Upper lobe of left lung (tissue), 6 donors: Measurements from ENCODE around the gene STX8. TPM values are rescaled to one million over a fixed set of nuclear protein-coding genes. Genes with fewer than 3 reads are reported as not detected.
"Not testable (repeated sequence)": the region's sequence is repeated elsewhere in the genome, so short reads cannot be mapped to it uniquely, and the experiment has no call there.

ENCODE experiments used
- ATAC-seq, 2 donors: fragments of 200-7000 bp; cut with Tn5 transposase; one replicate each; pipeline ENCODE4 v1.9.1; 2022; ENCODE audit warnings: mild to moderate bottlenecking in 2 of 2, moderate library complexity in 2 of 2; ENCODE audit not compliant: low FRiP score in 2 of 2
- DNase-seq, 2 donors: peaks; one replicate each; pipeline ENCODE4 v3.0.0-alpha.2; 2019 to 2020
- H3K27ac ChIP-seq, 4 donors: fragments of 200-600 bp; sonication (generic); one replicate each; pipeline ENCODE4 v1.5.1; 2016 to 2019
- H3K27me3 ChIP-seq, 4 donors: fragments of 200-600 bp; sonication (generic); one replicate each; pipeline ENCODE4 v1.5.1; 2017 to 2019
- H3K36me3 ChIP-seq, 4 donors: fragments of 200-600 bp; sonication (generic); one replicate each; pipeline ENCODE4 v1.5.1; 2016 to 2019
- H3K4me1 ChIP-seq, 4 donors: fragments of 200-600 bp; sonication (generic); one replicate each; pipeline ENCODE4 v1.5.1; 2018 to 2019
- H3K4me3 ChIP-seq, 4 donors: fragments of 200-600 bp; sonication (generic); one replicate each; pipeline ENCODE4 v1.5.1; 2017 to 2019; ENCODE audit warnings: mild to moderate bottlenecking in 2 of 4, moderate library complexity in 1 of 4
- H3K9me3 ChIP-seq, 4 donors: fragments of 200-600 bp; sonication (generic); one replicate each; pipeline ENCODE4 v1.5.1; 2018 to 2019
- EP300 ChIP-seq, 4 donors: sonication (generic); formaldehyde crosslinking; IDR thresholded peaks; one replicate each; pipeline ENCODE4 v1.5.1; 2017; ENCODE audit warnings: antibody characterized with exemption in 4 of 4, control low read depth in 2 of 4
- POLR2A ChIP-seq, 4 donors: fragments of 450-650 bp; IDR thresholded peaks; one replicate each; pipeline ENCODE4 v1.5.1; 2016 to 2017; ENCODE audit warnings: antibody characterized with exemption in 4 of 4, mild to moderate bottlenecking in 2 of 4
- POLR2AphosphoS5 ChIP-seq, 2 donors: sonication (generic); formaldehyde crosslinking; IDR thresholded peaks; one replicate each; pipeline ENCODE4 v1.5.1; 2017; ENCODE audit warnings: antibody characterized with exemption in 2 of 2
- WGBS, 2 donors: methylation state at CpG; one replicate each; pipeline ENCODE4 v1.1.5; 2017 to 2018; 5-methylcytosine and 5-hydroxymethylcytosine counted together
- total RNA-seq, 6 donors: library from RNA; depleted of rRNA in 4 of 6; stranded (reverse); fragments of >200 nt in 4 of 6; gene quantifications; one replicate each; pipeline versions ENCODE4 v1.1.0 to v1.2.1, GENCODE V29; 2016 to 2021
- TF ChIP-seq, protein P1 (sequence below), 6 experiments: fragments of 450-650 bp in 4 of 6; fragments of 200-600 bp in 2 of 6; sonication (generic) in 2 of 6; IDR thresholded peaks; one replicate each; pipeline ENCODE4 v1.5.1; 2016 to 2019; ENCODE audit warnings: antibody characterized with exemption in 6 of 6
- donor health status: DM: no; HTN: no; CAD: no; lungs with moderate emphysema.
- donor health status: DM: no; HTN: yes; CAD: no; lungs with severe emphysema.

The STX8 gene
- total RNA-seq, 6 donors from 2014 or later: 39.2 to 138 (median 52.3) TPM

DNA sequence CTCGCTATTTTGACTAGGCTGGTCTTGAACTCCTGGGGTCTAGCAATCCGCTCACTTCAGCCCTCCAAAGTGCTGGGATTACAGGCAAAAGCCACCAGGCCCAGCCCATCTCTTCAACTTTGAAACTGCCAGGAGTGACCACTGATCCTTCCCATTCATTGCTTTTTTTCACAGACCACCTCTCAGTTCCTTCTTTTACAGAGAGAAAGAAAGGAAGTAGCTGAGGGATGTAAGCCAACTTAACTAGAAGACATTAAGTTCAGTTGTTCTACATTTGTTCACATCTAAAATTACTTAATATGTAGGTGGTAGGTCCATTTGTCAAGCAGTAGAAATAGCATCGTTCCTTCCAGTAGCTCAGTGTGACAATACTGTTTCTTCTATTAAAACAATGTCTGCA lies 219.8 kb downstream of the STX8 start:
- H3K27me3 ChIP-seq: no peaks in the 10 kb centered on the region
- DNase-seq: no peak
- TF ChIP-seq POLR2AphosphoS5 (IDR thresholded peaks at IDR 0.05): no peak
- TF ChIP-seq, protein P1, sequence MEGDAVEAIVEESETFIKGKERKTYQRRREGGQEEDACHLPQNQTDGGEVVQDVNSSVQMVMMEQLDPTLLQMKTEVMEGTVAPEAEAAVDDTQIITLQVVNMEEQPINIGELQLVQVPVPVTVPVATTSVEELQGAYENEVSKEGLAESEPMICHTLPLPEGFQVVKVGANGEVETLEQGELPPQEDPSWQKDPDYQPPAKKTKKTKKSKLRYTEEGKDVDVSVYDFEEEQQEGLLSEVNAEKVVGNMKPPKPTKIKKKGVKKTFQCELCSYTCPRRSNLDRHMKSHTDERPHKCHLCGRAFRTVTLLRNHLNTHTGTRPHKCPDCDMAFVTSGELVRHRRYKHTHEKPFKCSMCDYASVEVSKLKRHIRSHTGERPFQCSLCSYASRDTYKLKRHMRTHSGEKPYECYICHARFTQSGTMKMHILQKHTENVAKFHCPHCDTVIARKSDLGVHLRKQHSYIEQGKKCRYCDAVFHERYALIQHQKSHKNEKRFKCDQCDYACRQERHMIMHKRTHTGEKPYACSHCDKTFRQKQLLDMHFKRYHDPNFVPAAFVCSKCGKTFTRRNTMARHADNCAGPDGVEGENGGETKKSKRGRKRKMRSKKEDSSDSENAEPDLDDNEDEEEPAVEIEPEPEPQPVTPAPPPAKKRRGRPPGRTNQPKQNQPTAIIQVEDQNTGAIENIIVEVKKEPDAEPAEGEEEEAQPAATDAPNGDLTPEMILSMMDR (IDR thresholded peaks at IDR 0.05): no peak
- no peak for TF ChIP-seq EP300 (IDR thresholded peaks at IDR 0.05)
- TF ChIP-seq POLR2A (IDR thresholded peaks at IDR 0.05): no peak
- WGBS, 2 donors: 81 to 90% methylated on average over 3 of the region's 3 CpGs
- H3K4me3 ChIP-seq: no peak overlapping the region
- peaks cover under 1 to 8% (median 4%) of the 10 kb centered on the region in 4 donors for H3K4me1 ChIP-seq
- no peaks in the 10 kb centered on the region for H3K36me3 ChIP-seq
- no peaks in the 10 kb centered on the region for H3K9me3 ChIP-seq
- ATAC-seq: peak in 1 of 2 donors; percentile 40
- no peak overlapping the region for H3K27ac ChIP-seq

DNA sequence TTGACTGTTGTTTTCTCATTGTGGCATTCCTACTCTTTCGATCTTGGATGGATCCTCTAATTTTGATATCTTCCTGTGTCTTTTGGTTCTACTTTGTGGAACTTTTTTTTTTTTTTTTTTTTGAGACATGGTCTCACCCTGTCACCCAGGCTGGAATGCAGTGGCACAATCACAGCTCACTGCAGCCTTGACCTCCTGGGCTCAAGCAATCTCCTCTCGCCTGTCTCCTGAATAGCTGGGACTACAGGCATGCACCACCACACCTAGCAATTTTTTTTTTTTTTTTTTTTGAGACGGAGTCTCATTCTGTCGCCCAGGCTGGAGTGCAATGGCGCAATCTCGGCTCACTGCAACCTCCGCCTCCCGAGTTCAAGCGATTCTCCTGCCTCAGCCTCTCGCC lies 220.4 kb downstream of the STX8 start:
- DNase-seq, H3K36me3 ChIP-seq, H3K4me3 ChIP-seq, H3K9me3 ChIP-seq, H3K27me3 ChIP-seq, ATAC-seq, H3K27ac ChIP-seq, H3K4me1 ChIP-seq: not testable (repeated sequence)
- 96 to 98% methylated on average over 10 of the region's 10 CpGs for WGBS, 2 donors

DNA sequence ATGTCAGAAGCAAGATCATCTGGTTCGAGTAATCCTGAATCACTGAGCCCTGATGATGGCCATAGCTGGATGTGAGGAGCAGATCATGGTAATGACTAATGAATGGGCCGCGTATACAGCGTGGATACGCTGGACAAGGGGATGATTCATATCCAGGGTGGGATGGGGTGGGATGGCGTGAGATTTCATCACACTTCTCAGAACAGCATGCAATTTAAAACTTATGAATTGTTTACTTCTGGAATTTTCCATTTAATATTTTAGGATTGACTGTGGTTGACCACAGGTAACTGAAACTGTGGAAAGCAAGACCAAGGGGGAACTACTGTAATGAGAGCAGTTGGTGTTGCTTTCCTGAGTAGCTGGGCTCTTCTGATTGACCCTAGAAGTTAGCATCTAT lies 225.5 kb downstream of the STX8 start:
- Histone ChIP-seq H3K4me3 (no peak overlapping the region), H3K4me1 (no peaks in the 10 kb centered on the region), H3K36me3 (no peaks in the 10 kb centered on the region), H3K9me3 (no peaks in the 10 kb centered on the region), H3K27ac (no peak overlapping the region), H3K27me3 (no peaks in the 10 kb centered on the region)
- no peak for DNase-seq
- 72 to 84% methylated on average over 6 of the region's 6 CpGs for WGBS, 2 donors
- TF ChIP-seq, protein P1 (IDR thresholded peaks at IDR 0.05): no peak
- TF ChIP-seq EP300 (IDR thresholded peaks at IDR 0.05) (no peak), POLR2AphosphoS5 (IDR thresholded peaks at IDR 0.05) (no peak), POLR2A (IDR thresholded peaks at IDR 0.05) (no peak)
- ATAC-seq: peak in 1 of 2 donors; percentile 68

DNA sequence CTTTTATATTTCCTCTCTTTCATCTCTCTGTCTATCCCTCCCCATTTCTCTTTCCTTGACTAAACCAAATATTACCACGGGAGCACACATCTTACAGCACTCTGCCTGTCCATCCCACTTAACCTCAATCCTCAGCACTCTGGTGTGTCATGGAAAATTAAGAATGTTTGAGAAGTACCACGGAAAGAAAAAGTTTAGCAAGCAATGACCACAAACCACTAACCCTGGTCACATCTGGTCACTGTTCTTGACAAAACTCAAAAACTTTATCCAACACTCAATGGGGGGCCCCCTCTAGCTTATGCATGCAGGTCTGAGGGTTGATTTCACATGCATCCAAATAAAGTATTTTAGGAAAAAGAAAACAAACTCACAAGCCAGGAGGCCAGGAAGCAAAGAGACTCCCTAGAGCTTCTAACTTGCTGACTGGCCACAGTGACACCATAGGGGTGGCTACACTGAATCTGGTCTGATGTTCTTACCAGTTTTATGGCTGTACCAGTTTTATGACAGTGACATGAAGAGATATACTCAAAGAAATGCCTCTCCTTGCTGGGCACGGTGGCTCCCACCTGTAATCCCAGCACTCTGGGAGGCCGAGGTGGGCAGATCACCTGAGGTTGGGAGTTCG lies 229.2 kb downstream of the STX8 start:
- H3K4me1 ChIP-seq: no peaks in the 10 kb centered on the region
- H3K4me3 ChIP-seq: no peak overlapping the region
- H3K9me3 ChIP-seq: no peaks in the 10 kb centered on the region
- no peak for TF ChIP-seq POLR2AphosphoS5 (IDR thresholded peaks at IDR 0.05)
- TF ChIP-seq, protein P1 (IDR thresholded peaks at IDR 0.05): no peak
- no peak for TF ChIP-seq POLR2A (IDR thresholded peaks at IDR 0.05)
- TF ChIP-seq EP300 (IDR thresholded peaks at IDR 0.05): no peak
- no peak overlapping the region for H3K27ac ChIP-seq
- no peaks in the 10 kb centered on the region for H3K36me3 ChIP-seq
- no peaks in the 10 kb centered on the region for H3K27me3 ChIP-seq
- 77 to 79% methylated on average over 5 of the region's 5 CpGs for WGBS, 2 donors
- DNase-seq (no peak), ATAC-seq (no peak)

DNA sequence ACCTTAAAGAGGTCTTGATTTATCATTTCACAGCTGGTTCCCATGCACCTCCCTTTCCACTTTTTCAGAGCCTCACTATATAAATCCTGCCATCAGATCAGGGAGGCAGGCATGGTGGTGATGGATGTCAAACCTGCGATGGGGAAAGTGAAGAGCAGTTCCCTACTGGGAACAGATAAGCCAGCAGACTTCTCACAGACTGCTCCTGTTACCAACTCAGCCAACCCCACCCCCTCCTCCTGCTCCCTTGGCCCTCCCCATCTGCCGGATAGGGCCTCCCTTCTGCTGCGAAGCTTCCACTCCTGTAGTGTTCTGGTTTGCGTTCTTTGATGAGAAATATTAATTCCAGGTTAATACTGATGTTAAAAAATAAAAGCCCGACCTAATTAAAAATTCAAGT lies 232.1 kb downstream of the STX8 start:
- ATAC-seq: no peak

More for the DNA sequence above, 232.1 kb downstream of the STX8 start:
- no peak for DNase-seq
- Histone ChIP-seq H3K27me3 (no peaks in the 10 kb centered on the region), H3K36me3 (no peaks in the 10 kb centered on the region), H3K4me3 (no peak overlapping the region), H3K4me1 (no peaks in the 10 kb centered on the region), H3K27ac (no peak overlapping the region), H3K9me3 (no peaks in the 10 kb centered on the region)
- no peak for TF ChIP-seq POLR2AphosphoS5 (IDR thresholded peaks at IDR 0.05)
- TF ChIP-seq, protein P1 (IDR thresholded peaks at IDR 0.05): no peak
- TF ChIP-seq POLR2A (IDR thresholded peaks at IDR 0.05): no peak
- TF ChIP-seq EP300 (IDR thresholded peaks at IDR 0.05): no peak
- WGBS, 2 donors: 78 to 82% methylated on average over 5 of the region's 5 CpGs
